Brain microvascular endothelial cell (primary cell): ENCODE data around the gene TMPRSS4.

Experiments used
- DNase-seq: peaks from one replicate; pipeline ENCODE4 v3.0.0-alpha.2; 2020
- H3K27ac ChIP-seq: fragments of 250-450 bp; sonication (Bioruptor Pico); 2 replicates; pipeline ENCODE4 v1.5.1; 2020; ENCODE audit warnings: mild to moderate bottlenecking, moderate library complexity
- H3K27me3 ChIP-seq: fragments of 250-450 bp; sonication (Bioruptor Pico); replicated peaks from 2 replicates; pipeline ENCODE4 v1.5.1; 2020; ENCODE audit warnings: mild to moderate bottlenecking
- H3K36me3 ChIP-seq: fragments of 250-450 bp; sonication (Bioruptor Pico); replicated peaks from 2 replicates; pipeline ENCODE4 v1.5.1; 2020; ENCODE audit warnings: mild to moderate bottlenecking
- H3K4me3 ChIP-seq: 2 replicates; pipeline ENCODE4 v1.5.1; 2011; ENCODE audit warnings: low read depth, mild to moderate bottlenecking, control low read depth, low read length, moderate library complexity
- in situ Hi-C: cut with HindIII; loops from 2 replicates; pipeline ENCODE4 v1.10.0; 2017; ENCODE audit warnings: low sequenced_read_pairs, low pct_ligation_motif_present
- TF ChIP-seq, protein P1 (sequence below): IDR thresholded peaks from 2 replicates; pipeline ENCODE4 v1.5.1; 2011; ENCODE audit warnings: low read depth, mild to moderate bottlenecking, moderate library complexity, low read length, control low read depth, inconsistent platforms; ENCODE audit errors: missing control alignments

Gene TMPRSS4

DNA sequence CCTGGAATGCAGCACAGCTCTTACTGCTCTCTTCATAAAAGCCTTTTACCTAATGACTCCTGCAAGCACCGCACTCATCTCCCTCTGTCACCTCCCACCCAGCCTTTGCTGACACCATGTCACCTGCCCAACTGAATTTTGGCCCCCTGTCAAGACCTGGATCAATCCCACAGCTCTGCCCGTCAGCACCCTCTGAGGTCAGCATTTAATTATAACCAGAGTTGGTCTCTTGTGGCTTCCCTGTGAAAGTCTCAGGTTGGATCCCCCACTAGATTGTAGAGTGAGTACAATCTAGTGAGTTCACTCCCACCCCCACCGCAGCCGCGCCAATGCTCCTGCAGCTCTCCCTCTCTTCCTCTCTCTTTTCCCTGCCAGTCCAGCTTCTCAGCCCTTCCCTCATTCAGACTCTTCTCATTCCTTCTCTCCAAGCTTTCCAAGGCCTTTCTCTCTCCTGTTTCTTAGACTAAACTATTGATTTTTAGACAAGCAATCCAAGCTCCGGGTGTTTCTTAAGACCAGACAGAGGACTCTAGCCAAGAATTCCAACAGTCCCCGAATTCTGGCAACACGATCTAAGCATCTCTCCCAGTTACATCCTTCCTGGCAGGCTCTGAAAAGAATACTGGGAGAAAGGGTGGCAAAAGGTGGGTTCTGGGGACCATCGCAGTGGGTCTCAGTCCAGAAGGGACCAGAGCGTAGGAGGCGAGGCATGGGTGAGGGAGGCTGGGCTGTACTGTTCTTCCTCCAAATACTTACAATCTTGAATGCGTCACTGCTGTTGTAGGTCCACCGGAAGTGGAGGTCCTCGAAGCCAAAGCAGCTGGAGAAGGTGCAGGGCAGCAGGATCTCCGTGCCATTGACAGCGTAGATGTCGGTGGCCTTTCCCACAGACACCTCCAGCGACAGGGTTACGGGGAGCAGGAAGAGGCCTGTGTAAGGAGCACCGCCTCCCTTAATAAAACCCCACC lies 67.7 kb downstream of the TMPRSS4 start:
- TF ChIP-seq, protein P1, sequence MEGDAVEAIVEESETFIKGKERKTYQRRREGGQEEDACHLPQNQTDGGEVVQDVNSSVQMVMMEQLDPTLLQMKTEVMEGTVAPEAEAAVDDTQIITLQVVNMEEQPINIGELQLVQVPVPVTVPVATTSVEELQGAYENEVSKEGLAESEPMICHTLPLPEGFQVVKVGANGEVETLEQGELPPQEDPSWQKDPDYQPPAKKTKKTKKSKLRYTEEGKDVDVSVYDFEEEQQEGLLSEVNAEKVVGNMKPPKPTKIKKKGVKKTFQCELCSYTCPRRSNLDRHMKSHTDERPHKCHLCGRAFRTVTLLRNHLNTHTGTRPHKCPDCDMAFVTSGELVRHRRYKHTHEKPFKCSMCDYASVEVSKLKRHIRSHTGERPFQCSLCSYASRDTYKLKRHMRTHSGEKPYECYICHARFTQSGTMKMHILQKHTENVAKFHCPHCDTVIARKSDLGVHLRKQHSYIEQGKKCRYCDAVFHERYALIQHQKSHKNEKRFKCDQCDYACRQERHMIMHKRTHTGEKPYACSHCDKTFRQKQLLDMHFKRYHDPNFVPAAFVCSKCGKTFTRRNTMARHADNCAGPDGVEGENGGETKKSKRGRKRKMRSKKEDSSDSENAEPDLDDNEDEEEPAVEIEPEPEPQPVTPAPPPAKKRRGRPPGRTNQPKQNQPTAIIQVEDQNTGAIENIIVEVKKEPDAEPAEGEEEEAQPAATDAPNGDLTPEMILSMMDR, result no peak
- Histone ChIP-seq H3K27me3 (peaks cover 22% of the 10 kb centered on the region), H3K4me3 (no peak overlapping the region), H3K36me3 (no peaks in the 10 kb centered on the region), H3K27ac (no peak overlapping the region)
- in situ Hi-C loops, result no loop called here
- no peak for DNase-seq

DNA sequence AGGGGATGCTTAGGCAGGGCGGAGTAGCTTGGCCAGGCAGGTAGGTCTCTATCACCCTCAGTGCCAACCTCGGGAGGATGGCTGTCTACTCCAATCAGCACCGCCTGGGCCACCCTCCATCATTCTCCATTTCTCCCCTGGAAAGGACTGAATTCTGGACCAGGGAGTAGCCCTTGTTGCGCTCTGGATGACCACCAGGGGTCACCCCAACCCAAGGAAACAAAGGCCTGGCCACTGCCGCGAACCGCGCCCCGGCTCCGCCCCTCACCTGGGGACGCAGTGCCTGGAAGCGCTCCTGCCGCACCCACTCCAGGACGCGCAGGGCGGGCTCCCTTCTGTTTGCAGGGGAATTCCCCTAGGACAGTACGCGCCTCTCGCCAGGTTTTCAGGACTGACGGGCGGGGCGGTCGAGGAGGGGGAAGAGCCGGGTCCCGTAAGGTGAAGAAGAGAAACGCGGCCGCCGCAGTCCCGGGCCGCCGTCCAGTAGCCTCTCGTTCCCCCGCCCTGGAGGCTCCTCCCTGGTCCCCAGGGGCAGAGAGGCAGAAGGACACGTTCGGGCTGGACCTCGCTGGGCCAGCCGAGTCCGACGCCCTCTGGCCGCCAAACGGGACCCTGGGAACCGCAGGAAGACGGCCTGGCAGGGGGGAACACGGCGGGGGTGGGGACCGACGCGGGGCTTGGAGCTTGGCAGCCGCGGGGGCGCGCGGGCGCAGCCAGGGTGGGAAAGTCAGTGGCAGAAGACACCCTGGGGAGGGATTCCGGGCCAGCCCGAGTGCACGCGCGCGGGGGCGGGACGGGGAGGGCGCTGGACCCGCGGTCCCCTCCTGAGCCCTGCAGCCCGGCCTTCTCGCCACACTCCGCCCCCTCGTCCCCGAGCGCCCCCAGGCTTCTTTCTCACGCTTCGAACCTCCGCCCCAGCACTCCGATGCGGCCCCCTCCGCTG lies 68.7 kb downstream of the TMPRSS4 start:
- Histone ChIP-seq H3K4me3 (peak overlapping the region; percentile 53), H3K27ac (no peak overlapping the region), H3K36me3 (no peaks in the 10 kb centered on the region), H3K27me3 (peaks cover 27% of the 10 kb centered on the region)
- DNase-seq, result peak; percentile 52
- in situ Hi-C loops, result no loop called here
- TF ChIP-seq, protein P1, result peak; percentile 93

- TF ChIP-seq, protein P1, result no peak
- H3K27me3 ChIP-seq, result peaks cover 33% of the 10 kb centered on the region
- no peak overlapping the region for H3K4me3 ChIP-seq
- no peaks in the 10 kb centered on the region for H3K36me3 ChIP-seq
- no peak overlapping the region for H3K27ac ChIP-seq
- DNase-seq, result no peak
- in situ Hi-C loops, result no loop called here
These were observed 69.7 kb downstream of the TMPRSS4 start for GRCh38 chr11:118146554-118146953.

DNA sequence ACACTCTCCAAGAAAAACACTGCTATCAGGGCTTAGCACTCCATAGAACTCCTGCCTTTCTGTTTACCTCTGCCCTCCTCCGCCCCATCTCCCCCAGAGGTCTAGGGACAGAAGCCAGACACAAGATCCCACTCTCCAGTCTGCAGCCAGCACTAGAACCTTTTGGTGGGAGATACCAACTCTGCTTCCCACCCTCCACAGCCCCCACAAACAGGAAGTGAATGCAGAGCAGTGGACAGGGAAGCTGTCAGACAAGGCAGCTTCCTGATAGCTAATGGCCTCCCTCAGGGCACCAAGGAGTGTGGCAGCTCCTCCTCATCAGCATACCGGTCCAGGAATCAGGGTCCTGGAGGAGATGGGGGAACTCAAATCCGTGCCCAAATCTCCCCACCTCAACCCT lies 70.6 kb downstream of the TMPRSS4 start:
- H3K36me3 ChIP-seq, result no peaks in the 10 kb centered on the region
- TF ChIP-seq, protein P1, result no peak
- H3K27ac ChIP-seq, result no peak overlapping the region
- H3K27me3 ChIP-seq, result peaks cover 40% of the 10 kb centered on the region
- DNase-seq, result no peak
- in situ Hi-C loops, result no loop called here
- no peak overlapping the region for H3K4me3 ChIP-seq

DNA sequence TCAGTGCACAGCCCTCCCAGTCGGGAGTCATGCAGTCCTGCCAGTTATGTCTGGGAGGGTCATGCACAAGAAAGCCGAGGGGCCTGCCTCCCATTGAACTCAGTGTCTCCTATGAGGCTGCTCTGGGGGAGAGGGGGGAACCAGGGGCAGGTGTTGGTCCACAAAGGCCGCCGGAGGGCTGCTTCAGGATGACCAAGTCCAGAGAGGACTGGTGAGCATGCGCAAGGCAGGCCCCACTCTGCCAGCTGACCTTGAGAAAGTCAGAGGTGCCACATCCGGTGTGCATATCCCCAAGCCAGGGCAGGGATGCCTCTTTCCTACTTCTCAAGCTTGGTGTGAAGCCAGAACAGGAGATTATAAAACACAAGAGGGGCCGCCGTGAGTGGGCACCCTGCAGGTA lies 71.4 kb downstream of the TMPRSS4 start:
- TF ChIP-seq, protein P1, result no peak
- H3K27ac ChIP-seq, result no peak overlapping the region
- DNase-seq, result no peak
- H3K36me3 ChIP-seq, result no peaks in the 10 kb centered on the region
- H3K4me3 ChIP-seq, result no peak overlapping the region
- in situ Hi-C loops, result no loop called here
- peaks cover 48% of the 10 kb centered on the region for H3K27me3 ChIP-seq
